Mesenchymal stem cell (in vitro differentiated cells and primary cell): ENCODE results near the gene SCO1. TPM values are rescaled to one million over a fixed set of nuclear protein-coding genes. Genes with fewer than 3 reads are reported as not detected.

Experiments used
- DNase-seq: peaks from one replicate; pipeline ENCODE4 v3.0.0-alpha.2; 2013
- H2AFZ ChIP-seq: one replicate; pipeline ENCODE4 v1.6.1; 2013; ENCODE audit warnings: low read depth, mild to moderate bottlenecking, control low read depth, inconsistent platforms, low read length, moderate library complexity
- H2AK5ac ChIP-seq: 2 replicates; pipeline ENCODE4 v1.6.1; 2013; ENCODE audit warnings: low read length, moderate library complexity, mild to moderate bottlenecking, inconsistent platforms; ENCODE audit not compliant: severe bottlenecking
- H2BK120ac ChIP-seq: one replicate; pipeline ENCODE4 v1.6.1; 2013; ENCODE audit warnings: low read depth, mild to moderate bottlenecking, inconsistent platforms, low read length, moderate library complexity
- H2BK12ac ChIP-seq, 2 experiments: one replicate each; pipeline ENCODE4 v1.6.1; 2013; ENCODE audit warnings: inconsistent platforms in 2 of 2, low read length in 2 of 2, mild to moderate bottlenecking in 2 of 2, moderate library complexity in 2 of 2, control low read depth in 1 of 2
- H2BK15ac ChIP-seq: one replicate; pipeline ENCODE4 v1.6.1; 2013; ENCODE audit warnings: mild to moderate bottlenecking, low read depth, inconsistent platforms; ENCODE audit not compliant: poor library complexity, severe bottlenecking
- H2BK5ac ChIP-seq: 2 replicates; pipeline ENCODE4 v1.6.1; 2013; ENCODE audit warnings: low read depth, mild to moderate bottlenecking, low read length, control low read depth, inconsistent platforms; ENCODE audit not compliant: poor library complexity, severe bottlenecking
- H3K14ac ChIP-seq, 2 experiments: one replicate each; pipeline ENCODE4 v1.6.1; 2013; ENCODE audit warnings: inconsistent platforms in 2 of 2, low read length in 2 of 2, control low read depth in 1 of 2, mild to moderate bottlenecking in 1 of 2, moderate library complexity in 1 of 2
- H3K18ac ChIP-seq, 2 experiments: one replicate each; pipeline ENCODE4 v1.6.1; 2013; ENCODE audit warnings: inconsistent platforms in 2 of 2, low read length in 2 of 2, control low read depth in 1 of 2, low read depth in 1 of 2, mild to moderate bottlenecking in 1 of 2
- H3K23ac ChIP-seq, 2 experiments: one replicate each; pipeline ENCODE4 v1.6.1; 2013; ENCODE audit warnings: inconsistent platforms in 2 of 2, low read length in 2 of 2, mild to moderate bottlenecking in 2 of 2, moderate library complexity in 2 of 2, control low read depth in 1 of 2
- H3K27ac ChIP-seq: 2 replicates; pipeline ENCODE4 v1.5.1; 2013; ENCODE audit warnings: mild to moderate bottlenecking, moderate library complexity, low read length, control low read depth, inconsistent platforms; ENCODE audit not compliant: poor library complexity, severe bottlenecking
- H3K27me3 ChIP-seq, 2 experiments: 2 replicates each; pipeline versions ENCODE4 v1.6.1 to v1.7.0; 2013; ENCODE audit warnings: low read length in 2 of 2, mild to moderate bottlenecking in 2 of 2, moderate library complexity in 2 of 2, control low read depth in 1 of 2, inconsistent platforms in 1 of 2; ENCODE audit not compliant: control insufficient read depth in 1 of 2, insufficient read depth in 1 of 2
- H3K36me3 ChIP-seq, 2 experiments: 2 replicates each; pipeline versions ENCODE4 v1.6.1 to v1.7.0; 2013; ENCODE audit warnings: low read length in 2 of 2, control low read depth in 1 of 2, inconsistent platforms in 1 of 2, low read depth in 1 of 2, mild to moderate bottlenecking in 1 of 2; ENCODE audit not compliant: insufficient read depth in 2 of 2, control insufficient read depth in 1 of 2
- H3K4ac ChIP-seq, 2 experiments: one replicate each; pipeline ENCODE4 v1.6.1; 2013; ENCODE audit warnings: inconsistent platforms in 2 of 2, low read length in 2 of 2, mild to moderate bottlenecking in 2 of 2, moderate library complexity in 2 of 2, control low read depth in 1 of 2, low read depth in 1 of 2
- H3K4me1 ChIP-seq: 2 replicates; pipeline ENCODE4 v1.6.1; 2013; ENCODE audit warnings: low read depth, low read length, control low read depth; ENCODE audit not compliant: control insufficient read depth, insufficient read depth
- H3K4me2 ChIP-seq: 2 replicates; pipeline ENCODE4 v1.6.1; 2013; ENCODE audit warnings: low read length, mild to moderate bottlenecking, inconsistent platforms; ENCODE audit not compliant: poor library complexity, severe bottlenecking
- H3K4me3 ChIP-seq, 2 experiments: 2 replicates each; pipeline versions ENCODE4 v1.5.1 to v1.7.0; 2013; ENCODE audit warnings: low read length in 2 of 2, mild to moderate bottlenecking in 2 of 2, control low read depth in 1 of 2, low read depth in 1 of 2; ENCODE audit not compliant: insufficient read depth in 1 of 2
- H3K79me1 ChIP-seq: replicated peaks from 2 replicates; pipeline ENCODE4 v1.6.1; 2013; ENCODE audit warnings: mild to moderate bottlenecking, control low read depth, low read length, inconsistent platforms; ENCODE audit not compliant: poor library complexity, severe bottlenecking
- H3K9ac ChIP-seq: 2 replicates; pipeline ENCODE4 v1.7.0; 2013; ENCODE audit warnings: mild to moderate bottlenecking, low read length, moderate library complexity
- H3K9me3 ChIP-seq: 2 replicates; pipeline ENCODE4 v1.7.0; 2013; ENCODE audit warnings: mild to moderate bottlenecking, low read length; ENCODE audit not compliant: control insufficient read depth
- H4K8ac ChIP-seq: one replicate; pipeline ENCODE4 v1.6.1; 2013; ENCODE audit warnings: inconsistent platforms, mild to moderate bottlenecking, low read length, moderate library complexity
- H4K91ac ChIP-seq: one replicate; pipeline ENCODE4 v1.6.1; 2013; ENCODE audit warnings: mild to moderate bottlenecking, low read length, inconsistent platforms
- WGBS: methylation state at CpG from one replicate; pipeline ENCODE4 v1.1.7; 2013; ENCODE audit warnings: mixed read lengths; 5-methylcytosine and 5-hydroxymethylcytosine counted together
- polyA plus RNA-seq, 2 experiments: library from polyadenylated mRNA; stranded (reverse); fragments of 200-250 nt; gene quantifications; one replicate each; pipeline ENCODE4 v1.2.3, GENCODE V29; 2013

The SCO1 gene
- 17.5 TPM for polyA plus RNA-seq (2013, experiment 1 of 2)
- 16.0 TPM for polyA plus RNA-seq (2013, experiment 2 of 2)

DNA sequence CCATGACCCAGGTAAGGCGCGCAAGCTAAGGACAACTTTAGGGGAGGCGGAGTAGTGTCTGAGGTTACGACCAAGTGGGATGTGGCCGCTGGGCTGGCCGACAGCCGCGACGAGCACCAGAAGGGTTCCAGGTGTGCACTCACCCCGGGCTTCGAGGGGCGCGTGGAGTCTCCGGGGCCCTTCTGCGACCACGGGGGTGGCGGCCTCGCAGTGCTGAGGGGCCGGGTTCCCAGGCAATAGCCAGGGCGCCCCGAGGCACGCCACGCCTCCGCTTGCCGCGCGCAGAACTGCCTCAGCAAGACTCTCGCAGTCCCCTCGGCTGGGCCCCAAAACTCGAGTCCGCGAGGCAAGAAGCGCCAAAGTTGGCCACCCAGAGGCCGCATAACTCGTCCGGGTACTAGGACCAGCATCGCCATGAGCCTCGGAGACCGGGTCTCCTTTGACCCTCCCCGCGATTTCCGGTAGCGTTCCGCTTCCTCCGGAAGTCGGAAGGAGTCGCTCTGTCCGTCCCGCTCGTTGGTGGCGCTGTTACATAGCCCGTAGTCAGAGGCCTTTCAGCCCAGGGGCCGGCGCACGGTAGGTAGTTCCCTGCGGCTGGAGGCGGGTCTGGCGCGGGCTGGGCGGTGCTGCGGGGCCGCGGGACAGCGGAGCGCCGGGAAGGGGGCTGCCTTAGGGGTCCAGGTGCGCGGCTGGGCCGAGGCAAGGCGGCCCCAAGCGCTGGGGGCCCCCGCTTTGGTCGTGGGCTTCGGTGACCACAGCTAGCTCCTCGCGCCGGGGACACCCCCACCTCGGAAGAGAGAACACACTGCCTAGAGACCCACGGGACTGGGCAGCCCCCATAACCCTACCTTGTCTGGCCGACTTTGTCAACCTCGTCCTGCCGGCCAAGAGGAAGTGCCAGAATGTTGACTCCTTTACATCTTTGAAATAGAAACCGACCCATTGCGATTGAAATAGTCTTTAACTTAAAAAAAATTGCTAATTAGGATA lies at the start of gene SCO1, which contains the start of gene ADPRM:
TSS of gene SCO1 (minus strand) at position 442 of the 990 bp plus-strand sequence. CDS start at position 416, 26 bp downstream.
TSS of gene ADPRM (plus strand) at position 503 of the 990 bp plus-strand sequence. CDS start 7,333 bp downstream, outside the sequence.
- H3K14ac ChIP-seq = peak within 1 kb of the TSS in 1 of 2 experiments; percentile 68
- peak within 1 kb of the TSS; percentile 82 for H3K27ac ChIP-seq
- peak within 1 kb of the TSS; percentile 96 to 98 for H3K18ac ChIP-seq
- peak within 1 kb of the TSS; percentile 79 for H2AFZ ChIP-seq
- peak within 1 kb of the TSS; percentile 97 to 98 for H3K4me3 ChIP-seq
- H3K4ac ChIP-seq = peak within 1 kb of the TSS; percentile 92 to 94
- H3K9ac ChIP-seq = peak within 1 kb of the TSS; percentile 96
- peak within 1 kb of the TSS; percentile 89 for H3K4me2 ChIP-seq
- no peak within 1 kb of the TSS for H2BK12ac ChIP-seq
- H2BK5ac ChIP-seq = peak within 1 kb of the TSS; percentile 86
- H4K8ac ChIP-seq = peak within 1 kb of the TSS; percentile 94
- peak within 1 kb of the TSS; percentile 83 for H2BK120ac ChIP-seq
- peaks cover 9% of the 10 kb centered on the region for H3K4me1 ChIP-seq
- peak within 1 kb of the TSS; percentile 69 for H2BK15ac ChIP-seq
- peaks cover 7 to 30% of the 10 kb centered on the region in 2 experiments for H3K36me3 ChIP-seq
- no peaks in the 10 kb centered on the region for H3K9me3 ChIP-seq
- DNase-seq = peak; percentile 96
- H3K79me1 ChIP-seq = peaks cover 14% of the 10 kb centered on the region
- H3K27me3 ChIP-seq = no peaks in the 10 kb centered on the region
- peak within 1 kb of the TSS; percentile 90 for H4K91ac ChIP-seq
- peak within 1 kb of the TSS in 1 of 2 experiments; percentile 23 for H3K23ac ChIP-seq
- H2AK5ac ChIP-seq = no peak within 1 kb of the TSS
- WGBS = under 1% methylated on average over 71 of the region's 84 CpGs

DNA sequence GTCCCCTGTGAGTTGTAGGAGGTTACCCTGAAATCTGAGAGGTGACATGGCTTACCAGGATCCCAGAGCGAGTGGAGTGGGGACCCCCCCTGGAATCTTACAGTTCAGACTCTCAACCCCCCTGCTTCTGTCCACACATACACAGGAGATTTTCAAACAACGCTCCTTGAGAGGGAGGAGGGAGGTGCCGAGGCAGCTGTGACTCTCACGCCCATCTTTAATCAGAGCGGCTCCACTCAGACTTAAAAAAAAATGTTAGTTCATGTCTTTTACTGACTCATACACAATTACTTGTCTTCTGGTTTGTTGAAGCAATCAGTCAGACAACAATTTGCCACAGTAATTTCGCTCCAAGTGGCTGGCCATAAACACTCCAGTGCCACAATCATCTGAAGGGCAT lies 47.9 kb upstream of the SCO1 start:
- DNase-seq = peak; percentile 24
- H3K4me2 ChIP-seq = no peak overlapping the region
- H3K27ac ChIP-seq = no peak overlapping the region
- no peaks in the 10 kb centered on the region for H3K4me1 ChIP-seq
- no peaks in the 10 kb centered on the region for H3K79me1 ChIP-seq
- no peaks in the 10 kb centered on the region for H3K9me3 ChIP-seq
- H3K14ac ChIP-seq = no peak overlapping the region
- peaks cover 0 to 18% of the 10 kb centered on the region in 2 experiments for H3K27me3 ChIP-seq
- no peak overlapping the region for H2BK15ac ChIP-seq
- H2AFZ ChIP-seq = no peak overlapping the region
- no peaks in the 10 kb centered on the region for H3K36me3 ChIP-seq
- H3K9ac ChIP-seq = peak overlapping the region; percentile 50
- no peak overlapping the region for H3K4ac ChIP-seq
- H4K8ac ChIP-seq = no peak overlapping the region
- WGBS = 55% methylated on average over 5 of the region's 6 CpGs
- H3K4me3 ChIP-seq = no peak overlapping the region
- H2BK120ac ChIP-seq = no peak overlapping the region
- no peak overlapping the region for H2AK5ac ChIP-seq
- H4K91ac ChIP-seq = no peak overlapping the region
- no peak overlapping the region for H2BK5ac ChIP-seq
- no peak overlapping the region for H3K18ac ChIP-seq
- no peak overlapping the region for H3K23ac ChIP-seq
- no peak overlapping the region for H2BK12ac ChIP-seq

DNA sequence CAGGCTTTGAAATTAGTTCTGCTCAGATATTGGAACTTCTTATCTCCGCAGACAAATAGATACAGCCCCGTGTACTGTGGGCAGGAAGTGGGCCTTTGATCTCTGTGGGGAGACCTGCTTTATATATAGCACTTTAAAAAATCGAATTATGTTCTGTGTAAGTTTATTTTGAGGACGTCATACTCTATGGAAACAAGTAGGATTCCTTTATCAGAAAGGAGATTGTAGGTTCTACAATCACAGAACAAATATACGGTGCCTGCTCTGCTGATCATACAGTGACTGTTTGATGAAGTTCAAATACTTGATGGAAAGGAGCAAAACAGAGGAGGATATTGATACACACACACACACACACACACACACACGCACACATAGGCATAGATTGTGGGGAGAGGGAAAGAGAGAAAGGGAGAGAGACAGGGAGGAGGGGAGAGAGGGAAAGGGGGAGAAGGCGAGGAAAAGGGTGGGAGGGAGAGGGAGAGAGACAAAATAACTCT lies 47.2 kb upstream of the SCO1 start:
- DNase-seq = no peak
- Histone ChIP-seq H3K79me1 (no peaks in the 10 kb centered on the region), H4K8ac (no peak overlapping the region), H3K9me3 (no peaks in the 10 kb centered on the region), H3K14ac (no peak overlapping the region), H3K27ac (no peak overlapping the region), H2AK5ac (no peak overlapping the region), H2BK15ac (no peak overlapping the region), H2AFZ (no peak overlapping the region), H3K36me3 (no peaks in the 10 kb centered on the region), H3K23ac (no peak overlapping the region), H3K4ac (no peak overlapping the region), H3K27me3 (peaks cover 0 to 15% of the 10 kb centered on the region in 2 experiments), H2BK5ac (no peak overlapping the region), H3K9ac (peak overlapping the region; percentile 50), H3K18ac (no peak overlapping the region), H3K4me2 (no peak overlapping the region), H3K4me1 (no peaks in the 10 kb centered on the region), H2BK12ac (no peak overlapping the region), H3K4me3 (no peak overlapping the region), H2BK120ac (no peak overlapping the region), H4K91ac (no peak overlapping the region)
- WGBS = 78% methylated on average over 5 of the region's 7 CpGs
